RPMI8226 (cell line): ENCODE results near the gene TXLNB.
"Not testable (repeated sequence)": the region's sequence is repeated elsewhere in the genome, so short reads cannot be mapped to it uniquely, and the experiment has no call there.

ENCODE experiments used
- DNase-seq: peaks from one replicate; pipeline ENCODE4 v3.0.0-alpha.2; 2015

TXLNB gene

GRCh38 chr6:139231206-139231605 lies 60.6 kb downstream of the TXLNB start:
- no peak for DNase-seq

GRCh38 chr6:139230391-139230840 lies 61.4 kb downstream of the TXLNB start:
- DNase-seq = peak; percentile 91

- not testable (repeated sequence) for DNase-seq
Observed at GRCh38 chr6:139228387-139228786, 63.4 kb downstream of the TXLNB start.

GRCh38 chr6:139219746-139220145 lies 72.1 kb downstream of the TXLNB start:
- peak; percentile 47 for DNase-seq

- peak; percentile 90 for DNase-seq
Observed at GRCh38 chr6:139219271-139219729, 72.5 kb downstream of the TXLNB start.

- DNase-seq = not testable (repeated sequence)
Observed at GRCh38 chr6:139212460-139212859, 79.3 kb downstream of the TXLNB start.

GRCh38 chr6:139210766-139211165 lies 81.0 kb downstream of the TXLNB start:
- not testable (repeated sequence) for DNase-seq

GRCh38 chr6:139205843-139206242 lies 86.0 kb downstream of the TXLNB start:
- DNase-seq = no peak

GRCh38 chr6:139204978-139205377 lies 86.8 kb downstream of the TXLNB start:
- peak; percentile 18 for DNase-seq

- DNase-seq = no peak
Observed at GRCh38 chr6:139201378-139201777, 90.4 kb downstream of the TXLNB start.

GRCh38 chr6:139198529-139199288 lies 93.1 kb downstream of the TXLNB start:
- DNase-seq = no peak

GRCh38 chr6:139194740-139195139 lies 97.1 kb downstream of the TXLNB start:
- DNase-seq = no peak
